Measurements from ENCODE around the gene MYOM1.
"Not testable (repeated sequence)": the region's sequence is repeated elsewhere in the genome, so short reads cannot be mapped to it uniquely, and the experiment has no call there.

MYOM1 gene

GRCh38 chr18:3049897-3050454 lies 169.8 kb downstream of the MYOM1 start:
- H2BK15ac ChIP-seq (replicated peaks; ENCODE audit: low read depth); H3K4me2 ChIP-seq (ENCODE audit: low read length); H3K23ac ChIP-seq (ENCODE audit: low read length); H2BK5ac ChIP-seq (ENCODE audit: low read length); H3K36me3 ChIP-seq (ENCODE audit: control insufficient read depth, insufficient read depth, low read length); H3K56ac ChIP-seq (ENCODE audit: low read length); H3K27me3 ChIP-seq (ENCODE audit: insufficient read depth, low read length, poor library complexity); H2BK120ac ChIP-seq (ENCODE audit: low read depth, low read length); H3K79me2 ChIP-seq (ENCODE audit: control insufficient read depth, insufficient read depth, low read length); H3K4ac ChIP-seq (ENCODE audit: low read depth, low read length); H3K4me3 ChIP-seq (ENCODE audit: low read length); H3K79me1 ChIP-seq (ENCODE audit: low read length); H2AK5ac ChIP-seq (ENCODE audit: low read length); H3K18ac ChIP-seq (ENCODE audit: low read length); H3K9ac ChIP-seq (ENCODE audit: low read length); H4K8ac ChIP-seq (ENCODE audit: low read depth, low read length); H4K5ac ChIP-seq (ENCODE audit: low read length); H3K4me1 ChIP-seq (ENCODE audit: control insufficient read depth, low read depth, low read length); H3K27ac ChIP-seq (ENCODE audit: low read depth, low read length); DNase-seq: not testable (repeated sequence)
- WGBS (ENCODE audit: extremely low coverage, insufficient coverage, low lambda C conversion rate), result no CpG with 5 or more reads among the region's 8 CpGs

GRCh38 chr18:3048820-3049349 lies 170.9 kb downstream of the MYOM1 start:
- Histone ChIP-seq H3K4ac (ENCODE audit: low read depth, low read length) (no peak overlapping the region), H3K4me2 (ENCODE audit: low read length) (no peak overlapping the region), H3K18ac (ENCODE audit: low read length) (no peak overlapping the region), H4K5ac (ENCODE audit: low read length) (no peak overlapping the region), H3K79me2 (ENCODE audit: control insufficient read depth, insufficient read depth, low read length) (no peaks in the 10 kb centered on the region), H3K56ac (ENCODE audit: low read length) (no peak overlapping the region), H3K23ac (ENCODE audit: low read length) (no peak overlapping the region), H4K8ac (ENCODE audit: low read depth, low read length) (no peak overlapping the region), H2AK5ac (ENCODE audit: low read length) (no peak overlapping the region), H3K79me1 (ENCODE audit: low read length) (no peaks in the 10 kb centered on the region), H3K4me3 (ENCODE audit: low read length) (no peak overlapping the region), H3K9ac (ENCODE audit: low read length) (no peak overlapping the region), H2BK120ac (ENCODE audit: low read depth, low read length) (no peak overlapping the region), H3K27me3 (ENCODE audit: insufficient read depth, low read length, poor library complexity) (no peaks in the 10 kb centered on the region), H3K36me3 (ENCODE audit: control insufficient read depth, insufficient read depth, low read length) (no peaks in the 10 kb centered on the region), H2BK15ac (replicated peaks; ENCODE audit: low read depth) (no peak overlapping the region), H3K27ac (ENCODE audit: low read depth, low read length) (no peak overlapping the region), H2BK5ac (ENCODE audit: low read length) (no peak overlapping the region), H3K4me1 (ENCODE audit: control insufficient read depth, low read depth, low read length) (no peaks in the 10 kb centered on the region)
- DNase-seq, result no peak
- no CpG with 5 or more reads among the region's 3 CpGs for WGBS (ENCODE audit: extremely low coverage, insufficient coverage, low lambda C conversion rate)

GRCh38 chr18:3048121-3048520 lies 171.6 kb downstream of the MYOM1 start:
- H2BK120ac ChIP-seq (ENCODE audit: low read depth, low read length), result no peak overlapping the region
- H3K79me2 ChIP-seq (ENCODE audit: control insufficient read depth, insufficient read depth, low read length), result no peaks in the 10 kb centered on the region
- no peaks in the 10 kb centered on the region for H3K4me1 ChIP-seq (ENCODE audit: control insufficient read depth, low read depth, low read length)
- H3K27me3 ChIP-seq (ENCODE audit: insufficient read depth, low read length, poor library complexity), result no peaks in the 10 kb centered on the region
- H3K79me1 ChIP-seq (ENCODE audit: low read length), result no peaks in the 10 kb centered on the region
- no peak overlapping the region for H3K56ac ChIP-seq (ENCODE audit: low read length)
- H2BK5ac ChIP-seq (ENCODE audit: low read length), result no peak overlapping the region
- H3K4ac ChIP-seq (ENCODE audit: low read depth, low read length), result no peak overlapping the region
- no CpG with 5 or more reads among the region's 6 CpGs for WGBS (ENCODE audit: extremely low coverage, insufficient coverage, low lambda C conversion rate)
- H3K18ac ChIP-seq (ENCODE audit: low read length), result no peak overlapping the region
- H4K5ac ChIP-seq (ENCODE audit: low read length), result no peak overlapping the region
- no peak overlapping the region for H2BK15ac ChIP-seq (replicated peaks; ENCODE audit: low read depth)
- no peak overlapping the region for H3K4me3 ChIP-seq (ENCODE audit: low read length)
- DNase-seq, result no peak
- H3K23ac ChIP-seq (ENCODE audit: low read length), result no peak overlapping the region
- no peak overlapping the region for H3K4me2 ChIP-seq (ENCODE audit: low read length)
- H3K36me3 ChIP-seq (ENCODE audit: control insufficient read depth, insufficient read depth, low read length), result no peaks in the 10 kb centered on the region
- no peak overlapping the region for H2AK5ac ChIP-seq (ENCODE audit: low read length)
- no peak overlapping the region for H3K9ac ChIP-seq (ENCODE audit: low read length)
- no peak overlapping the region for H4K8ac ChIP-seq (ENCODE audit: low read depth, low read length)
- no peak overlapping the region for H3K27ac ChIP-seq (ENCODE audit: low read depth, low read length)

GRCh38 chr18:3046216-3046808 lies 173.5 kb downstream of the MYOM1 start:
- Histone ChIP-seq H3K4me2 (ENCODE audit: low read length) (no peak overlapping the region), H3K4me3 (ENCODE audit: low read length) (no peak overlapping the region), H2BK120ac (ENCODE audit: low read depth, low read length) (no peak overlapping the region), H2AK5ac (ENCODE audit: low read length) (no peak overlapping the region), H3K36me3 (ENCODE audit: control insufficient read depth, insufficient read depth, low read length) (no peaks in the 10 kb centered on the region), H3K4ac (ENCODE audit: low read depth, low read length) (no peak overlapping the region), H3K18ac (ENCODE audit: low read length) (no peak overlapping the region), H3K23ac (ENCODE audit: low read length) (no peak overlapping the region), H4K8ac (ENCODE audit: low read depth, low read length) (no peak overlapping the region), H3K4me1 (ENCODE audit: control insufficient read depth, low read depth, low read length) (no peaks in the 10 kb centered on the region), H4K5ac (ENCODE audit: low read length) (no peak overlapping the region), H2BK15ac (replicated peaks; ENCODE audit: low read depth) (no peak overlapping the region), H3K9ac (ENCODE audit: low read length) (no peak overlapping the region), H3K56ac (ENCODE audit: low read length) (no peak overlapping the region), H3K27ac (ENCODE audit: low read depth, low read length) (no peak overlapping the region), H3K27me3 (ENCODE audit: insufficient read depth, low read length, poor library complexity) (no peaks in the 10 kb centered on the region), H3K79me2 (ENCODE audit: control insufficient read depth, insufficient read depth, low read length) (no peaks in the 10 kb centered on the region), H2BK5ac (ENCODE audit: low read length) (no peak overlapping the region), H3K79me1 (ENCODE audit: low read length) (no peaks in the 10 kb centered on the region)
- DNase-seq, result no peak
- WGBS (ENCODE audit: extremely low coverage, insufficient coverage, low lambda C conversion rate), result no CpG with 5 or more reads among the region's 4 CpGs

- H3K9ac ChIP-seq (ENCODE audit: low read length), result no peak overlapping the region
- no peak overlapping the region for H3K4ac ChIP-seq (ENCODE audit: low read depth, low read length)
- no peak overlapping the region for H2BK15ac ChIP-seq (replicated peaks; ENCODE audit: low read depth)
- H3K27me3 ChIP-seq (ENCODE audit: insufficient read depth, low read length, poor library complexity), result no peaks in the 10 kb centered on the region
- no peak overlapping the region for H3K18ac ChIP-seq (ENCODE audit: low read length)
- no peak overlapping the region for H4K8ac ChIP-seq (ENCODE audit: low read depth, low read length)
- H3K79me1 ChIP-seq (ENCODE audit: low read length), result no peaks in the 10 kb centered on the region
- no CpG with 5 or more reads among the region's 12 CpGs for WGBS (ENCODE audit: extremely low coverage, insufficient coverage, low lambda C conversion rate)
- DNase-seq, result no peak
- no peak overlapping the region for H3K27ac ChIP-seq (ENCODE audit: low read depth, low read length)
- no peak overlapping the region for H3K56ac ChIP-seq (ENCODE audit: low read length)
- H3K4me3 ChIP-seq (ENCODE audit: low read length), result no peak overlapping the region
- H3K4me1 ChIP-seq (ENCODE audit: control insufficient read depth, low read depth, low read length), result no peaks in the 10 kb centered on the region
- no peak overlapping the region for H4K5ac ChIP-seq (ENCODE audit: low read length)
- no peaks in the 10 kb centered on the region for H3K79me2 ChIP-seq (ENCODE audit: control insufficient read depth, insufficient read depth, low read length)
- no peak overlapping the region for H3K4me2 ChIP-seq (ENCODE audit: low read length)
- H3K36me3 ChIP-seq (ENCODE audit: control insufficient read depth, insufficient read depth, low read length), result no peaks in the 10 kb centered on the region
- H2BK5ac ChIP-seq (ENCODE audit: low read length), result no peak overlapping the region
- H3K23ac ChIP-seq (ENCODE audit: low read length), result no peak overlapping the region
- no peak overlapping the region for H2AK5ac ChIP-seq (ENCODE audit: low read length)
- no peak overlapping the region for H2BK120ac ChIP-seq (ENCODE audit: low read depth, low read length)
These were observed 174.7 kb downstream of the MYOM1 start for GRCh38 chr18:3044931-3045698.

Measured in mesendoderm (in vitro differentiated cells).